ENCODE data around the gene ACTN4.

Gene ACTN4

GRCh38 chr19:38774181-38774950, 126.9 kb downstream of the ACTN4 start:
- DNase-seq (ENCODE audit: low read depth), result no peak
- H3K4me3 ChIP-seq (ENCODE audit: low read depth, low read length), result no peak overlapping the region
- no peak for TF ChIP-seq POLR2A (IDR thresholded peaks at IDR 0.05; ENCODE audit: extremely low read depth, insufficient read length)
- no peak for TF ChIP-seq MYC (IDR thresholded peaks at IDR 0.05; ENCODE audit: low read depth, low read length)
- TF ChIP-seq, protein P1, sequence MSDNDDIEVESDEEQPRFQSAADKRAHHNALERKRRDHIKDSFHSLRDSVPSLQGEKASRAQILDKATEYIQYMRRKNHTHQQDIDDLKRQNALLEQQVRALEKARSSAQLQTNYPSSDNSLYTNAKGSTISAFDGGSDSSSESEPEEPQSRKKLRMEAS (IDR thresholded peaks at IDR 0.05; ENCODE audit: low read depth, low read length), result no peak
- TF ChIP-seq, protein P2, sequence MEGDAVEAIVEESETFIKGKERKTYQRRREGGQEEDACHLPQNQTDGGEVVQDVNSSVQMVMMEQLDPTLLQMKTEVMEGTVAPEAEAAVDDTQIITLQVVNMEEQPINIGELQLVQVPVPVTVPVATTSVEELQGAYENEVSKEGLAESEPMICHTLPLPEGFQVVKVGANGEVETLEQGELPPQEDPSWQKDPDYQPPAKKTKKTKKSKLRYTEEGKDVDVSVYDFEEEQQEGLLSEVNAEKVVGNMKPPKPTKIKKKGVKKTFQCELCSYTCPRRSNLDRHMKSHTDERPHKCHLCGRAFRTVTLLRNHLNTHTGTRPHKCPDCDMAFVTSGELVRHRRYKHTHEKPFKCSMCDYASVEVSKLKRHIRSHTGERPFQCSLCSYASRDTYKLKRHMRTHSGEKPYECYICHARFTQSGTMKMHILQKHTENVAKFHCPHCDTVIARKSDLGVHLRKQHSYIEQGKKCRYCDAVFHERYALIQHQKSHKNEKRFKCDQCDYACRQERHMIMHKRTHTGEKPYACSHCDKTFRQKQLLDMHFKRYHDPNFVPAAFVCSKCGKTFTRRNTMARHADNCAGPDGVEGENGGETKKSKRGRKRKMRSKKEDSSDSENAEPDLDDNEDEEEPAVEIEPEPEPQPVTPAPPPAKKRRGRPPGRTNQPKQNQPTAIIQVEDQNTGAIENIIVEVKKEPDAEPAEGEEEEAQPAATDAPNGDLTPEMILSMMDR (IDR thresholded peaks at IDR 0.05; ENCODE audit: low read depth, low read length), result no peak

GRCh38 chr19:38778733-38779132, 131.3 kb downstream of the ACTN4 start:
- DNase-seq (ENCODE audit: low read depth), result no peak
- TF ChIP-seq, protein P2 (IDR thresholded peaks at IDR 0.05; ENCODE audit: low read depth, low read length), result no peak
- no peak for TF ChIP-seq MYC (IDR thresholded peaks at IDR 0.05; ENCODE audit: low read depth, low read length)
- TF ChIP-seq, protein P1 (IDR thresholded peaks at IDR 0.05; ENCODE audit: low read depth, low read length), result no peak
- H3K4me3 ChIP-seq (ENCODE audit: low read depth, low read length), result no peak overlapping the region

DNA sequence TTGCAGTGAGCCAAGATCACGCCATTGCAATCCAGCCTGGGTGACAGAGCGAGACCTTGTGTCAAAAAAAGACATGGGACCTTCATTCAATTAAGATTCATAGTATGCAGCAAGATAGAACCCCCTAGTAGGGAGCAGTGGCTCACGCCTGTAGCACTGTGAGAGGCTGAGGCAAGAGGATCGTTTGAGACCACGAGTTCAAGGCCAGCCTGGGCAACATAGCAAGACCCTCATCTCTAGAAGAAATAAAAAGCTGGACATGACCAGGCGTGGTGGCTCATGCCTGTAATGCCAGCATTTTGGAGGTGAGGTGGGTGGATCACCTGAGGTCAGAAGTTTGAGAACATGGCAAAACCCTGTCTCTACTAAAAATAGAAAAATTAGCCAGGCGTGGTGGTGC, 133.0 kb downstream of the ACTN4 start:
- H3K4me3 ChIP-seq (ENCODE audit: low read depth, low read length), result no peak overlapping the region
- TF ChIP-seq, protein P2 (IDR thresholded peaks at IDR 0.05; ENCODE audit: low read depth, low read length), result no peak
- TF ChIP-seq MYC (IDR thresholded peaks at IDR 0.05; ENCODE audit: low read depth, low read length), result no peak
- TF ChIP-seq POLR2A (IDR thresholded peaks at IDR 0.05; ENCODE audit: extremely low read depth, insufficient read length), result no peak
- TF ChIP-seq, protein P1 (IDR thresholded peaks at IDR 0.05; ENCODE audit: low read depth, low read length), result no peak
- DNase-seq (ENCODE audit: low read depth), result no peak

DNA sequence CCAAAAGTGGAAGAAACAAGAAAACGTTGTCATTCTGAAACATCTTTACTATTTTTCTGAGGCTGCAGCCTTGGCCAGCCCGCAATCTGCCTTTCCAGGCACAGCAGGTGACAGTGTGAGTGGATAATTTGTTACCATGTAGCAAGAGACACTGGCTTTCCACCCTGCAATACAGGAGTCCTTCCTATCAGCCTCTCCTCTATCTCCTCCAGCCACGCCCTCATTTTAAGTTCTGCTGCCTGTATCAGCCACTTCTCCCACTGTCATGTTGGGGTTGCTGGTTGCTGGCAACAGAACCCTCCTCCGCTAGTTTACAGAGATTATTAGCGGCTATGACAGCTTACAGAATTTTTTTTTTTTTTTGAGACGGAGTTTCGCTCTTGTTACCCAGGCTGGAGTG, 133.6 kb downstream of the ACTN4 start:
- TF ChIP-seq, protein P1 (IDR thresholded peaks at IDR 0.05; ENCODE audit: low read depth, low read length), result no peak
- TF ChIP-seq POLR2A (IDR thresholded peaks at IDR 0.05; ENCODE audit: extremely low read depth, insufficient read length), result no peak
- TF ChIP-seq MYC (IDR thresholded peaks at IDR 0.05; ENCODE audit: low read depth, low read length), result no peak
- TF ChIP-seq, protein P2 (IDR thresholded peaks at IDR 0.05; ENCODE audit: low read depth, low read length), result no peak
- DNase-seq (ENCODE audit: low read depth), result no peak

More for the DNA sequence above, 133.6 kb downstream of the ACTN4 start:
- no peak overlapping the region for H3K4me3 ChIP-seq (ENCODE audit: low read depth, low read length)

Measured in NB4 (cell line).